Activated naive CD8-positive, alpha-beta T cell treated with anti-CD3 and anti-CD28 coated beads, Interleukin-2, amount 50 U/mL, for 24 hours (primary cell): ENCODE measurements around the gene SIX4.
A peak's percentile ranks its signal among the peaks of the same experiment; 100 is the strongest.

Source experiments
- ATAC-seq: fragments of 150-1000 bp; cut with Tn5 transposase; one replicate; pipeline ENCODE4 v1.10.0; 2021
- DNase-seq: peaks from one replicate; pipeline ENCODE4 v3.0.0; 2021
- H3K27ac Mint-ChIP-seq: one replicate; pipeline ENCODE4 v1.8.0; 2021; ENCODE audit warnings: mild to moderate bottlenecking, mixed read lengths
- H3K27me3 Mint-ChIP-seq: one replicate; pipeline ENCODE4 v1.8.0; 2021; ENCODE audit warnings: mixed read lengths
- H3K36me3 Mint-ChIP-seq: one replicate; pipeline ENCODE4 v1.8.0; 2021; ENCODE audit warnings: low read depth, mixed read lengths
- H3K4me1 Mint-ChIP-seq: one replicate; pipeline ENCODE4 v1.8.0; 2021; ENCODE audit warnings: mixed read lengths
- H3K4me3 Mint-ChIP-seq: one replicate; pipeline ENCODE4 v1.8.0; 2021; ENCODE audit warnings: mild to moderate bottlenecking, moderate library complexity, mixed read lengths
- H3K9me3 Mint-ChIP-seq: one replicate; pipeline ENCODE4 v1.8.0; 2021; ENCODE audit warnings: mixed read lengths

Gene SIX4

DNA sequence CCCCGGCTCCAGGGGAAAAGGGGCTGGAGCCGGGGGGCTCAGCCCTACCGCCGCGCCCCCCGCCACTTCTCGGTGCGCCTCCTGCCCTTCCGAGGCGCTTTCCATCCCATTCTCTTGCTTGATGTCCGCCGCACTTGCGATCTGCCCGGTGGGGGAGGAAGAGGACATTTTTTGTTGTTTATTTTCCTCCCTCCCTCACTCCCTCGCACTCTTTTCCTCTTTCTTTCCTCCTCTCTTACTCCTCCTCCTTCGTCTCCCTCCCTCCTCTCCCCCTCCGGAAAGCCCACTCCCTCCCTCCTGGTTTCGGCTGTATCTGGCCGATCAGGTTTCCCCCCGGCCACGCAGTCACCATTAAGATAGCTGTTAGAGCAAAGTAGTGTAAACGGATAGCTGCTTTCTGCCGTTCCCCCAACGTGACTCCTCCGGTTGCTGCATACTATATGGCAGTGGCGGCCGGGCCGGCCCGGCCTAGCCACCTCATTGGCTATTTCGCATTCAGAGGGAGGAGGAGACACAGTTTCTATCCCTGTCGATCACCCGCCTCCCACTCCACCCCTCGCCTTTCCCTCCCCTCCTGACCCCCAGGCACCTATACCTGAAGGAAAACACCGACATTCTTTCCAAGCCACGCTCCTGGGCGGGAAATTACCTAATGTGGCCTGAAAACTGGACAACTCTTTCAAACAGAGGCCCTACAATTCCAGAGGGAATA lies at the start of gene SIX4:
SIX4 (minus strand) TSS at position 445 of the 712 bp plus-strand sequence; CDS start at position 168, 277 bp downstream.
- peaks cover 22% of the 10 kb centered on the region for H3K4me1 Mint-ChIP-seq
- H3K4me3 Mint-ChIP-seq: peak within 1 kb of the TSS; percentile 78
- peaks cover 68% of the 10 kb centered on the region for H3K27me3 Mint-ChIP-seq
- no peaks in the 10 kb centered on the region for H3K9me3 Mint-ChIP-seq
- H3K36me3 Mint-ChIP-seq: no peaks in the 10 kb centered on the region
- DNase-seq (peak; percentile 16), ATAC-seq (peak; percentile 24)
- no peak within 1 kb of the TSS for H3K27ac Mint-ChIP-seq

GRCh38 chr14:60773558-60773957 lies 49.4 kb upstream of the SIX4 start:
- no peak for ATAC-seq
- H3K27ac Mint-ChIP-seq: no peak overlapping the region
- H3K4me3 Mint-ChIP-seq: no peak overlapping the region

DNA sequence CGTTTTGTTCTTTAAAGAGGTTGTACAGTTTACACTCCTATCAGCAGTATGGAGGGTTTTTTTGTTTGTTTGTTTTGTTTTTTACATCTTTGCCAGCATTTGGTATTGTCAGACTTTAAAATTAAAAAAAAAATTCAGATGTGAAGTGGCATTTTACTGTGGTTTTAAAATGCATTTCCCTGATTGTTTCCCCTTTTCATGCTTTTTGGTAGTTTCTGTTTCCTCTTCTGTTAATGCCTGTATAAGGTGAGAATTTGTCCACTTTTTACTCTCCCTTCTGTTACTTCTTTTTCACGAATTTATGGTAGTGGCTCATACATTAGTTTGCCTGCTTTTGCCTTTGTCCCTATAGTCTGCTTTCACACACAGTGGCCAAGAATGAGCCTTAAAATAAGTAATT lies 47.0 kb upstream of the SIX4 start:
- H3K4me3 Mint-ChIP-seq: no peak overlapping the region
- H3K4me1 Mint-ChIP-seq: peaks cover 3% of the 10 kb centered on the region
- no peak for ATAC-seq
- H3K27ac Mint-ChIP-seq: no peak overlapping the region
- no peaks in the 10 kb centered on the region for H3K9me3 Mint-ChIP-seq
- H3K27me3 Mint-ChIP-seq: no peaks in the 10 kb centered on the region
- no peak for DNase-seq
- peaks cover 2% of the 10 kb centered on the region for H3K36me3 Mint-ChIP-seq

More at GRCh38 chr14:60773558-60773957, 49.4 kb upstream of the SIX4 start:
- Mint-ChIP-seq H3K36me3 (peaks cover 2% of the 10 kb centered on the region), H3K9me3 (no peaks in the 10 kb centered on the region), H3K27me3 (no peaks in the 10 kb centered on the region), H3K4me1 (peaks cover 3% of the 10 kb centered on the region)
- no peak for DNase-seq

DNA sequence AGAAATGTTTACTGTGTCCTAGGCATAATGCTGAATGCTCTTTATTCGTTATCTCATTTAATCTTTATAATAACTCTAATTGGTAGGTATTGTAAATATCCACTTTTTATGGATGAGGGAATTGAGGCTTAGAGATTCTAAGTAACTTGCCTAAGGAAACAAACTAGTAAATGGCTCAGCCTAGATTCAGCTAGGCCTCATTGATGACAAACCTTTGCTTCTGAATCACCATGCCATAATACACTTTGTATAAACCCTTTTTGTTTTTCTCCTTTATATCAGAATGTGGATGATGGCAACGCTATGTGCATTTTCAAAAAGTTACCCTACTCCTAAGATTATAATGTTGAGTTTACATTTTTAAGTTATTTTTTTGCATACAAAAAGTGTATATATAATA lies 44.5 kb upstream of the SIX4 start:
- Mint-ChIP-seq H3K27me3 (no peaks in the 10 kb centered on the region), H3K36me3 (peaks cover 2% of the 10 kb centered on the region), H3K4me3 (no peak overlapping the region), H3K27ac (no peak overlapping the region), H3K9me3 (no peaks in the 10 kb centered on the region), H3K4me1 (peaks cover 3% of the 10 kb centered on the region)
- DNase-seq (no peak), ATAC-seq (no peak)

GRCh38 chr14:60760644-60761364 lies 36.7 kb upstream of the SIX4 start:
- Mint-ChIP-seq H3K36me3 (peaks cover 6% of the 10 kb centered on the region), H3K9me3 (no peaks in the 10 kb centered on the region), H3K4me3 (no peak overlapping the region)

DNA sequence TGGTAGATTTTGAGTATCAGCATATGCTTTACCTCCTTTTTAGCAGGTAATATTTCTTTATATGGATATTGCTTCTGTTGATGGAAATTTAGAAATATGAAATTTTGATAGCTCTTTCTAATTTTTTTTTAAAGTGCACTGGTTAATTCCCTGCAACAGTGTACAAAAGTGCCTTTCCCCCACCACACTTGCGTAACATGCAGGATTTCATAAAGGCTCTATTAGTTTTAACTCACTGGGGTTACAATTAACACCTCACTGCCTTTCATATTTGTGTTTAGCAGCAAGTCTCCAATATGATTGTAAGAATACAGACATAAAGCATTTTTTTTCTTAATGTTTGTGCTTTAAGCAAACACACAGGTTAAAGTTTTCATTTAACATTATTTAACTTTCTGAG lies 36.1 kb upstream of the SIX4 start:
- Mint-ChIP-seq H3K36me3 (peaks cover 6% of the 10 kb centered on the region), H3K27ac (no peak overlapping the region), H3K4me1 (peaks cover 34% of the 10 kb centered on the region), H3K27me3 (peaks cover 9% of the 10 kb centered on the region), H3K9me3 (no peaks in the 10 kb centered on the region), H3K4me3 (no peak overlapping the region)
- ATAC-seq: no peak
- DNase-seq: no peak

More at GRCh38 chr14:60760644-60761364, 36.7 kb upstream of the SIX4 start:
- DNase-seq: no peak
- peaks cover 6% of the 10 kb centered on the region for H3K27me3 Mint-ChIP-seq
- ATAC-seq: no peak
- peaks cover 34% of the 10 kb centered on the region for H3K4me1 Mint-ChIP-seq
- no peak overlapping the region for H3K27ac Mint-ChIP-seq

- ATAC-seq (no peak), DNase-seq (no peak)
- Mint-ChIP-seq H3K4me1 (peaks cover 46% of the 10 kb centered on the region), H3K36me3 (peaks cover 7% of the 10 kb centered on the region), H3K9me3 (no peaks in the 10 kb centered on the region), H3K4me3 (no peak overlapping the region), H3K27me3 (peaks cover 9% of the 10 kb centered on the region), H3K27ac (no peak overlapping the region)
These were observed 34.7 kb upstream of the SIX4 start for GRCh38 chr14:60758885-60759284.

DNA sequence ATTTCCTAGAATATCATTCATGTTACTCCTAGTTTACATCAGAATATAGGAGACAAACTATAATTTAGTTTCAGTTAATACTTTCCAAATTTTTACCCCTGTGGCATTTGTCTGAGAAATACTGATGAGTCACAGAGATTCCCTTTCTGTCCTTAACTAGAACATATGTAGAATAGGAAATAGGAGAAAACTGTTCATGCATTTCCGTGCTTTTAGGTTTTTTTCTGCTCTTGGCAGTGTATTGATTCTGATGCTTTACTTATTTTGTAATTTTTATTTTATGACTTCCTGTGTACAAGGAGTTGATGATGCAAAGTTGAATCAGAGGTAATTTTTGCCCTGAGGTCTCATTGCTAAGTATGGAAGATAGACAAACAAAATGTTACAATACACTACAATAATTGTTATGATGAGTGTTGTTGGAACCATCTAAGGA lies 33.4 kb upstream of the SIX4 start:
- DNase-seq (no peak), ATAC-seq (no peak)
- H3K36me3 Mint-ChIP-seq: peaks cover 10% of the 10 kb centered on the region
- peaks cover 9% of the 10 kb centered on the region for H3K27me3 Mint-ChIP-seq
- no peaks in the 10 kb centered on the region for H3K9me3 Mint-ChIP-seq
- H3K27ac Mint-ChIP-seq: no peak overlapping the region
- H3K4me3 Mint-ChIP-seq: no peak overlapping the region
- H3K4me1 Mint-ChIP-seq: peaks cover 59% of the 10 kb centered on the region

GRCh38 chr14:60756847-60757246 lies 32.7 kb upstream of the SIX4 start:
- H3K9me3 Mint-ChIP-seq: no peaks in the 10 kb centered on the region
- no peak overlapping the region for H3K27ac Mint-ChIP-seq
- DNase-seq: no peak
- no peak overlapping the region for H3K4me3 Mint-ChIP-seq
- H3K4me1 Mint-ChIP-seq: peaks cover 60% of the 10 kb centered on the region
- H3K27me3 Mint-ChIP-seq: peaks cover 11% of the 10 kb centered on the region
- H3K36me3 Mint-ChIP-seq: peaks cover 10% of the 10 kb centered on the region
- ATAC-seq: no peak

GRCh38 chr14:60753264-60754119 lies 29.3 kb upstream of the SIX4 start:
- H3K4me3 Mint-ChIP-seq: peak overlapping the region; percentile 65
- peaks cover 14% of the 10 kb centered on the region for H3K27me3 Mint-ChIP-seq
- H3K9me3 Mint-ChIP-seq: no peaks in the 10 kb centered on the region
- ATAC-seq: peak; percentile 99
- H3K4me1 Mint-ChIP-seq: peaks cover 51% of the 10 kb centered on the region
- peaks cover 8% of the 10 kb centered on the region for H3K36me3 Mint-ChIP-seq
- peak; percentile 46 for DNase-seq
- H3K27ac Mint-ChIP-seq: peak overlapping the region; percentile 88

DNA sequence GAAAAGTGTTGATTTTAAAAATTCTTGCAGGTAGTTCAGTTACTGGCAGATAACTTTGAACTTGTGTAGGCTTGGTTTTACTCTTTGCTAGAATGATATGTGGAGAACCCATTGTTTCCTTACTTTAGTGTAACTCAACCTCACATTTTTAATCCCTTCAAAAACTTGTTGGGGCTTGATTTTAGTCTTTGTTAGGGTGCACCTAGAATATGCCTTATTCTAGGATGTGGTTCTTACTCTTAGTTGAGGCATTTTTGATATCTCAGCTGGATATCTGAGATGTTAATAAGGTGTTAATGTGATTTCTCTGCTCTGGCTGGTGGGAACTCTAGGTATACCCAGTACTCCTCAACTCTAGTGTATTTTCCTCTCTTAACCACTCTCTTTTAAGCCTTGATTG lies 20.4 kb upstream of the SIX4 start:
- H3K9me3 Mint-ChIP-seq: peaks cover 4% of the 10 kb centered on the region
- H3K27me3 Mint-ChIP-seq: no peaks in the 10 kb centered on the region
- no peak overlapping the region for H3K4me3 Mint-ChIP-seq
- no peak overlapping the region for H3K27ac Mint-ChIP-seq
- no peak for DNase-seq
- H3K4me1 Mint-ChIP-seq: peaks cover 6% of the 10 kb centered on the region
- peaks cover 12% of the 10 kb centered on the region for H3K36me3 Mint-ChIP-seq
- no peak for ATAC-seq

DNA sequence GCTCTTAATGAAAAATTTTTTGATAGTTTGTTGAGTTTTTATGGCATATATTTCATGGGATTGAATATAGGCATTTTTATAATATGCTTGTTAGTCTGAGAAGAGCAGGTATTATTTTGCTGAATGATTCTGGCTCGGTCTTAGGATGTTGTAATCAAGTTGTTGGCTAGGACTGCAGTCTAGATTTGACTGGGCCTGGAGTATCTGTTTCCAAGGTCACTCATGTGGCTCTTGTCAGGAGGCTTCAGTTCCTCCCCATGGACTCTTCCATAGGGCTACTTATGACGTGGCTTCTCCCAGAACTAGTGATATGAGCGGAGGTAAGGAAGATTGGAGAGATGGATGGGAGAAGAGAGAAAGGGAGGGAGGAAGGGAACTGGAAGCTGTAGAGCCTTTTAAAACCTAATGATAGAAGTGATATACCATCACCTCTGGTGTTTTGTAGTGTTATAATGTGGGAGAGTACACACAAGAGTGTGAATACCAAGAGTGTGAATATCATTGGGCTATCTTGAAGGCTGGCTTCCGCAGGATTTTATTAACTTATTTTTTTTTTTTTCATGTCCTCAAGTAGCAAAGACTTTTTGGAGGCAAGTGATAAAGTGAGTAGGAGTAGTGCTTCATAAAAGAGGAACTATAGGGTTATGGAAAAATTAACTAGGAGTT lies 14.8 kb upstream of the SIX4 start:
- H3K9me3 Mint-ChIP-seq: peaks cover 4% of the 10 kb centered on the region
- ATAC-seq: no peak
- no peak overlapping the region for H3K27ac Mint-ChIP-seq
- peaks cover 13% of the 10 kb centered on the region for H3K36me3 Mint-ChIP-seq
- peaks cover 25% of the 10 kb centered on the region for H3K4me1 Mint-ChIP-seq
- DNase-seq: no peak
- no peak overlapping the region for H3K4me3 Mint-ChIP-seq
- no peaks in the 10 kb centered on the region for H3K27me3 Mint-ChIP-seq

DNA sequence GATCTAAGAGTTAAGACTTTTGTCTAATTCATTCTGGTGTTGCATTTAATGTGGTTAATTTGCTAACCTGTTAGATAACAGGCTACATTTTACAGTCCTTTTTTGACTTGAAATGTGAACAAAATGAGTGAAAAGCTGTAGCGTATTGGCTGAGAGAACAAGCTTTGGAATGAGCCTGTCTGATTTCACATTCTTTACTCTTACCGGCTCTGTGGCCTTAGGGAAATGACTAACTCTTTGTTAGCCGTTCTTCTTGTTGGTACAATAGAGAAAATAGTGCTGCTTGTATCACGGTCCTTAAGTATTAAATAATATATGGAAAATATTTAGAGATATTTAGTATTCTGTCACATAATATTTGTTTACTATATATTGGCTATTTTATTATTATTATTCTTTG lies 12.3 kb upstream of the SIX4 start:
- no peak for ATAC-seq
- no peaks in the 10 kb centered on the region for H3K27me3 Mint-ChIP-seq
- no peak overlapping the region for H3K27ac Mint-ChIP-seq
- H3K9me3 Mint-ChIP-seq: no peaks in the 10 kb centered on the region
- H3K4me3 Mint-ChIP-seq: peak overlapping the region; percentile 40
- no peak for DNase-seq
- peaks cover 23% of the 10 kb centered on the region for H3K4me1 Mint-ChIP-seq
- H3K36me3 Mint-ChIP-seq: peaks cover 3% of the 10 kb centered on the region

DNA sequence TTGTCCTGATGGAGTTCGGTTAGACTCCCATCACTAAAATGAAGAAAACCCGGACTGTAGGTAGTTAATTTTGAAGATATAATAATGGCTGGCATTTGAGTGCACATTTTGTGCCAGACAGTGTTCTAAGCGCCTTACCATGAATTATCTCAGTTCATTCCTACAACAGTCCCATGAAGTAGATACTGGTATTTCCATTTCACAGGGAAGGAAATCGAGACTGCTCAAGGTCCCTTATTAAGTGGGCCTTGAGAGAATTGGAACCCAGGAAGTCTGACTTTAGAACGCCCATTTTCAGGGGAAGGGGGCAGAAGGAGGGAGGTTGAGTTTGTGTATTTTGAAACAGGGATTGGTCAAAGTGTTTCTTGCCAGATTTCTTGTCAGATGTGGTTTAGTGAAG lies 11.3 kb upstream of the SIX4 start:
- Mint-ChIP-seq H3K4me3 (peak overlapping the region; percentile 100), H3K27ac (peak overlapping the region; percentile 59), H3K27me3 (peaks cover 7% of the 10 kb centered on the region), H3K9me3 (no peaks in the 10 kb centered on the region), H3K36me3 (peaks cover 3% of the 10 kb centered on the region), H3K4me1 (peaks cover 23% of the 10 kb centered on the region)
- no peak for DNase-seq
- ATAC-seq: no peak
